NCI-H1694 (cell line): Measurements from ENCODE around the gene DCT.

Experiments
- DNase-seq: peaks from one replicate; lab custom pipeline; 2025; lab: John Stamatoyannopoulos, UW

The DCT gene

DNA sequence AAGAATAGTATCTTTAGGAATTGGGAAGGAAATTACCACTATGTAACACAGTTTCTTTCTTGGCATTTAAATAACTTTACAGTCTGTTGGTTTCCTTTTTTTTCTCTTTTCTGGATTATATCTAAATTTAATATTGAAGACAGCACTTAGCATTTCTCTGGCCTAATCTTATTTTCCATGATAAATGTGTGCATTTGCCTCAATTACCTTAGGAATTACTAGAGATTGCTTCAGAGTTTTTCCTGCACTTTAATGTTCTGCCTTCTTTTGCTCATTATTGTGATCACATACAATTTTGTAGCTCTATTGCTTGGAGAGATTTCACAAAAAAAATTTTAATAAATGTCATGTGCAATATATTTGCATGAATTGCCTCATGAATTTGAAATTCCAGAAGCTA is 25.1 kb downstream of the DCT start:
- DNase-seq: no peak

DNA sequence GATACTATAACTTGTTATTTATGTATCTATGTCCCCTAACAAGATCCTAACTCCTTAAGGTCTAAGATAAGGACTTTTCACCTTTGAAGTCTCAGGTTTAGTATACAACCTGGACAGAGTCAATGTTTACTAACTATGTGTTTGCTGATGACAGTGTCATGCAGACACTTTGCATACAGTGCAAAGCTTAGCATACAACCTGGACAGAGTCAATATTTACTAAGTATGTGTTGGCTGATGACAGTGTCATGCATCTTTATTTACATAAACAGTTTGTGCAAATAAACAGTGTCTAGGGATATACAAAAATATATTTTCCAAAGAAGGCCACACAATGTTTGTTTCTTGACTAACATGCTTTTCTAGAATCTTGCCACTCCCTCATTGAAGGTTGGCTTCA is 34.7 kb downstream of the DCT start:
- no peak for DNase-seq

DNA sequence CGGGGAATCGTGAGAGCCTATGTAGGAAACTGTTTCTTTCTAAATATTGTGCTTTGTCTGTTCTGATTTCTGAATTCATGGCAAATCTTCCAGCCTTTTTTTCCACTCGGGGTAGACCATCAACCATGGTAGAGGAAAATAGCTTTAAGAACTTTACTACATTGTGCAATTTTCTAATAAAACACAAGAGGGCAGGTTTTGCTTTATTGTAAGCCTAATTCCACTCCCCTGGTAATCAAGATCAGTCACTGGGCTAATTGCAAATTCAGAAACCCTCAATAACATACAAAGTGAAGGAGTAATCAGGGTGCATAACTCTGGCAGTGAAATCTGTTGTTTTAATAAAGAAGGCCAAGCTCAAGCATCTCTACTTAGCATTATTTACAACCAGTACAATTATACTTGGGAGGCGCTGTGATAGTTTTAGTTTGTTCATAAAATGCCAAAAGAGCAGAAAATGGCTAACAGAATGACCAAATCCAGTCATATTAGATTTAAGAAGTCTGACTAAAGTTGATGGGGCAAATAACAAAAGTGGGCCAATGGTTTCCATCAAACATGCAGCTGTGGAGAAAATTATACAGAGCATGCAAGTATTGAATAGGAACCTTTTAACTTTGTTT is 43.8 kb downstream of the DCT start:
- peak; percentile 82 for DNase-seq

DNA sequence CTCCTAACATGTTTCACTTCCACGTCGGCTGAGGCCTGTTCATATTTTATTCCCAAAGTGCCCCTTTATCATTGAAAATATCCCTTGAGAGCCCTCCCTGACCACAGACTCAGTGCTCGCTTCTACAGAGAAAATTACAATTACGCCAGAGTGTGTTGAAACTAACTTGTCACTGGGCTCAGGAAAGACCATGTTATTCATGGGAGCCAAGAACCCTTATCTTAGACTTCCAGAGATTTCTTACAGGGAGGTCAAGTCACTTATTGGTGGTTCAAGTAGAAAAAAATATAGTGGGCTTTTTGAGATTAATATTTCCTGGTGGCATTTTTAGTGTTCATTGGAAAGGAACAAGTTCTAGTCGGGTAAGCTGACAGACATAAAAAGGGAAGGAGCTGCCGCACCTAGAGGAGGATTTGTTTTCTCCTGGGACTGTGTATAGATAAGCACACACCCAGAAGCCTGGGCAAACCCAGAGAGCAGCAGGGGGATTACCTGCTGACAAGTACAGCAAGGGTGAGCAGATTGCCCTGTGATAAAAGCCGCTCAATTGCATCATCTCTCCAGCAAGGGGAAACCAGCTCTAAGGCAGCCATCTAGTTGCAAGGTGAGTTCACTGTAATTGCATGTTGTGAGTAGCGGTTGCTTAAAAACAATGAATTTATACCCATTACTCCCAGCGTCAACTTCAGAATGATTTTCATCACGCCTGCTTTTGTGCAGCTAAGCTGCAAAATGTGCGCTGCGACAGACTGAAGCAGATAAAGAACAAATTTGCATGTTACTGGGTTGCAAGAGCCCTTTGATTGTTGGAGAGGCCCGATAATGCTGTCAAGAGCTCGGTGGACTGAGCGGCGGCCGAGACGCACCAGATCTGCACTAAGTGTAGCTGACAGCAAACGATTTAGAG is 46.2 kb downstream of the DCT start:
- no peak for DNase-seq

DNA sequence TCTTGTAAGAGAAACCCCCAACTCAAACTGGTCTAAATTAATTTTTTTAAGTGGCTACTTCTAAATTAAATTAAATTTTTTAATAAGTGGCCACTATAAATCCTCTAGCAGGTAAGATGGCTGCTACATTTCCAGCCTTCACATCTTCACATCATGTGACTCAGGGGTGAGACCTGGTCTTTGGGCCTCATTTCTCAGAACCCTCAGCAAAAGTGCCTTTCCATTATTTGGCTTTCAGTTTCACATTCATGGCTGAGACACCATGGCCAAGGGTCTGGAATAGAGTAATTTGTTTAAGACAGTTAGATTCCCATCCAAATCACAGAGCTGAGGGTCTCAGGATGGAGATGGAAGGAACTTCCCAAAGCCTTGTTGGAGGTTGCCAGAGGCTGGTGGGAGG is 47.5 kb downstream of the DCT start:
- no peak for DNase-seq

DNA sequence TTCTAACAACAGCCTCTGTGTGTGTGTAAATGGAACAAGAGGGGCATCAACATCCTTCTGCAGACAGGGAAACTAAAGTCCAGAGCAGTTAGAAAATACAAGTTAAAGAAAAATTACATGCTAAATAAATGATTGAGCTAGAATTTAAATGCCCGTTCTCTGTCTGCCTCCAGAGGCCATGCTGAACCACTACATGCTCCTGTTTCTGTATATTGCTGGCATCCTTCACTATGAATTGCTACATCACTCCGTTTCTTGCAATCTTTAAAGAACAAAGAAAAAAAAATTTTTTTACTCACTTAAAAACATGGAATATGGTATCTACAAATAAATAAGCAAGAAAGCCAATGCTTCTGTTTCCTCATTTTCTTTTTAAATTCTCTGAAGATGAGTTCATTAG is 47.9 kb downstream of the DCT start:
- no peak for DNase-seq

DNA sequence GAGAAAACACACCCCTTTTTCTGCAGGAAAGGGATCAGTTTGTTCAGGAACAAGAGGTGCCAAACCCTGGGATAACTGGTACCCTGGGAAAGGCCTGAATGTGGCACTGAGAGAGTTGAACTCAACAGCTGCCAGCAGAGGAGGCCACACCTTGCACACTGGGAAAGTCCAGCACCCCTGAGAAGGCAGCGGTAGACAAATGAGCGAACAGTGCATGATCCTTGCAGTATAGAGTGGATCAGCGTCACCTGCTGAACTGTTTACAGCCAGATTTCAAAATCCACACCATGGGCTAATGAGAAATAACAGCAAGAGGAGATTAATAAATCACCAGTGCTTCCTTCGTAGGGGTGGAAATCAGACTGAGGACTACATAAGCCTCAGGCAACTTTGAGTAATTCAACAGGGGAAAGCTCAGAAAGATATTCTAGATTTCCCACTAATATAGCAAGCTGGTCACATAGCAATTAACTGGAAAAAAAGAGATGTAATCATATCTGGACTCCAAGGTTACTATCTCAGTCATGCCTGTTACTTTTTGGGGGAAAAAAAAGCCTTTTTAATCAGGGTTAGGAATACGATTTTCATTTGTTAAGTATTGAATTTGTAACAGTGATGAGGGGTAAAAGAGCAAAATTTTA is 52.0 kb downstream of the DCT start:
- DNase-seq: no peak

DNA sequence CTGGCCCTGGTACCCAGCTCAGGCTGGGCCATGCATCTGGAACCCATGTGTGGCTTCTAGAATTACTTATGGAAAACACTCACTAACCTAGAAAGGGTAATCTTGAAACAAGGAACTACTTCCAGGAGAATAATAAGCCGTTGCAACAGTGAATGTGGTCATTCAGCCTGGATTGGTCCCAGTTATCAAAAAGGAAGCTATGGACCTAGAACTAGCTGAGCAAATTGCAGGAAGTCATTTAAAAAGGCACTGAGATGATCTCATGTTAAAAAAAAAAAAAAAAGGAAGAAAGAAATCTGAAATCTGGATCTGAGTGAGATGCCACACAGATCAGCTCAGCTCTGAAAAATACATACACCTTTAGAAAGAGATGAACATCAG is 59.6 kb downstream of the DCT start:
- no peak for DNase-seq

DNA sequence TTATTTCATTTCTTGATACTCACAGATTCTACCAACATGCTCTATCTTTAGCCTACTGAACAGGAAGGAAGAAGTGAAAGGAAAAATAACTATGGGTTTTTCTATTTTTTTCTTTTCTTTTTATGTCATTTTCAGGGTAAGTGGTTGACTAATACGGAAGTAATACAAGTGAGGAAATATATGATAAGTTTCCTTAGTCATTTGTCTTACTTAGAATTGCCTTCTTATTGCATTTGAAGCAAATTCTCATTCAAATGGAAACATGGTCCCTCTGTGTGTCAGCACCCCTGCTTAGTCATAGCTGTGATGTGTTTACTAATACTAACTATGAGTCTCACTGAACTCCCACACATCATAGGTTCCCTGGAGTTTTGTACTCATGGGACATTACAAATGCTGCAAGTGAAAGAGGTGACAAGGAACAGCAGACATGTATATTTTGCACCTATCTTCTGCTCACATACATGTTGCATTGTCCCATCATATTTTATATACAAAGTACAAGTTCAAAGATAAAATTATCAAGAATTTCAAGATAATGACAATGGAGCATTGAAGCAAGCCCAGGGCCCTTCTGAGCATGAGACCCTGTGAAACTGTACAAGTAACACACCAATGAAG is 60.1 kb downstream of the DCT start:
- no peak for DNase-seq

DNA sequence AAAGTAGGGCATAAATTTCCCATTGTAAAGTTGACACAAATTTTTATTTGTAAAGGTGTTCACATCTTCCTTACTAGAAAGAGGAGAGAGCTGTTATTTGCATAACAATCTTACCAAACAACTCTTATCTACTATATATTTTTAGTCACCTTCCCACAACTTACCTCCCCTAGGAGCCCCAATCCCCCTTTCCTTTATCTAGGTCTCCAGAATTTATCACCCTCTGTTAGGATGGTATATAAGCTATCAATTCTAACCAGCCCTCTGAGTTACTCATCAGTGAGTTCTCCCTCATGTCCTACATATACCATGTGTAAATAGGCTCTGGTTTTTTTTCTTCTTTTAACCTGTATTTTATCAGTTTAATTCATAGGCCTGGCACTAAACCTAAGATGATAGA is 62.2 kb downstream of the DCT start:
- no peak for DNase-seq

DNA sequence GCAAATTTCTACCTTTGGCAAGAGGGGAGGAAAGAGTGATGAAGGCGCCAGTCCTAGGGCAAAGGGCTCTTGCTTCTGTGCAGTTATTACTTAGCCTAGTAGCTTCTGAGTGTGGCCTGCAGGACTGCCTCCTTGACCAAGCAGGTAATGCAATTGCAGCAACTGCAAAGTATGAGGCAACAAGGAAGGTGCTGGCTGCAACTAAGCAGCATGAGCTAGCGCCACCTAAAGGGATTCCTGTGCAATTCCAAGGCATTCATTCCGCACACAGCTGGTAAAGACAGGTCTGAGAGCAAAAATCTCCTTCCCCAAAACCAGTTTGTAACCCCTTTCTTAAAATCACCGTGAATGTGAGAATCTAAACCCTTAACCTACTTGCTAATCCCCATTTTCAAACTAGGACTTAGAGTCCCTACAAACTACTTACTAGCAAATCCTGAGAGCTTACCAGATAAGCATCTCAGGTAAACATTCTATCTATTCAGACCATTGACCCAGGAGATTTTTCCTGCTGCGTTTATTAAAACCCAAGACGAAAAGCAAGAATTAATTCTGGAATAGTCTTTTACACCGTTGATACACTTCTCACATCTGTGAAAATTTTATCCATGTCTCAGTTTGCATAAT is 62.9 kb downstream of the DCT start:
- DNase-seq: peak; percentile 65

DNA sequence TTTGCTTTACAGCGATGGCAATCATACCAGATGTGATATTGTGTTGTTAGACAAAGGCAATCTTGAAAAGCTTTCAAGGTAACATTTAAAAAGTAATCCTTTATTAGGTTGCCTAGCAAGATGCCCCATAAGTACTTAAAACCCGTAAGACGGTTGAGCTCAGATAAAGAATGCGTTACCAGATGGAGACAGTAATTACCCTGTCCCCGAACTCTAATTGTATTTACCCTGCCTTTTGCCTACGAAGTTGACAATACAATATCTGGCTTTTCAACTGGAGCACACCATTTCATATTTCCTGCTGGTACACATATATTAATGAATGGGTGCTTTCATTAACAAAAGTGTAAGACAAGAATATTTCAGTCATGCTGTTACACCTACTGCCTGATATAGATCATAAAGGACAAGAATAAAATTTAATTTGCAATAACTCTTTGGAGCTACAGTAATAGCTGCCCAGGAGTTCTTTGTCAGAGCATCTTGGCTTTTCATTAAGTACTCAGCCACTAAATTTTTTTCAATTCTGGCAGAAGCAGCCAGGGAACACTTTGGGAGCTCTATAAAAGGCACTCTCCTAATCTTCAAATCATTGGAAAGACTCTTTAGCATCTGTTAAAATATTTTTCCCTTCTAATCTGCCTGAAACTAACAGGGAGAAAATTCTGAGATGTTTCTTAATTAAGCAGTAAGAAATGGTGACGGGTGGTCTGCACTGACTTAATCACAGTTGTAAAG is 63.8 kb downstream of the DCT start:
- no peak for DNase-seq

DNA sequence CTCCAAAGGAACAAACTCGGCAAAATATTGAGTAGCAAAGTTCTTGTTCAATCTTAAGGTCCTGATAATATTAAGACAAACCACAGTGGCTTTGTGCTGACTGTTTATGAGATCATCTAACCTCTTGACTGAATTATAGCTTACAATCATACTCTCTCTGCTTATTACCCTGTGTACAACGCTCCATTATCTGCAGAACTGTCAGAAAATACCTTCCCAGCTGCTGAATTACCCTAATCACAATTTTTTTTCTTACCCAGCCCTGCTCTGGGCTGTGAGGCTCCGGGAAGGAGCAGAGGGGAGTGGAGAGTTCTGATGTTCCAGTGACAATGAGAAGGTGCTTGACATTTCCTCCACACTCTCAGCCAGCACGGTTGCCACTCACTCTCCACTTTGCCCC is 64.8 kb downstream of the DCT start:
- DNase-seq: no peak

DNA sequence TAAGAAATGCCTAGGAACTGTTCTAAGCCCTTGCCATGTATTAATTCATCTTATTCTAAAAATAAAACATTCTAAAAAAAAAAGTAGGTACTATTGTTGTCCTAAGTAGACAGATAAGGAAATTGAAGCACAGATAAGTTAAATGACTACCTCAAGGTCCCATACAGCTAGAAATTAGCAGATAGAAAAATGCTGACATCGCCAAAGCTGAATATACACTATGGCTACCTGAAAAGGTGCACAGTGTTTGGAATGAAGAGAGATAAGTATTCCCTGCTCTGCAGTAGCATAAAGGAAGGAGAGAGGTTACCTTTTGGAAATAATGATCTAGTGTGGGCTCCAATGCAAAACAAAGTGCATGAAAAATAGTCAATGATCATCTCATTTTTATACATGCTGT is 65.3 kb downstream of the DCT start:
- DNase-seq: no peak

DNA sequence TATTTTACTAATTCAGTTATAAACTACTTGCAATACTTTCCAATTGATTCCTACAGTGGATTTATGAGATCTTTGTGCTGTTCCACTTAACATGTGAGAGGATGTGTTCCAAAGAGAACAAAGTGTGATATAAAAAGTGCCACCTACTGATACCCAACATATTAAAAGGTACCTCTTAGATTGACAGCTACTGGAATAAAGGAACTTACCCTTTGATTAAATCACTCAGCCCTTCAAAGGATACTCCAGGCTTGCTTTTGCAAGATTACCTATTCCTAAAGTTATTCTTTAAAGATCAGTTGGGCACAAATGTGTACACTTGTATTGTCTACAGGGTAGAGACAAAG is 65.9 kb downstream of the DCT start:
- no peak for DNase-seq

DNA sequence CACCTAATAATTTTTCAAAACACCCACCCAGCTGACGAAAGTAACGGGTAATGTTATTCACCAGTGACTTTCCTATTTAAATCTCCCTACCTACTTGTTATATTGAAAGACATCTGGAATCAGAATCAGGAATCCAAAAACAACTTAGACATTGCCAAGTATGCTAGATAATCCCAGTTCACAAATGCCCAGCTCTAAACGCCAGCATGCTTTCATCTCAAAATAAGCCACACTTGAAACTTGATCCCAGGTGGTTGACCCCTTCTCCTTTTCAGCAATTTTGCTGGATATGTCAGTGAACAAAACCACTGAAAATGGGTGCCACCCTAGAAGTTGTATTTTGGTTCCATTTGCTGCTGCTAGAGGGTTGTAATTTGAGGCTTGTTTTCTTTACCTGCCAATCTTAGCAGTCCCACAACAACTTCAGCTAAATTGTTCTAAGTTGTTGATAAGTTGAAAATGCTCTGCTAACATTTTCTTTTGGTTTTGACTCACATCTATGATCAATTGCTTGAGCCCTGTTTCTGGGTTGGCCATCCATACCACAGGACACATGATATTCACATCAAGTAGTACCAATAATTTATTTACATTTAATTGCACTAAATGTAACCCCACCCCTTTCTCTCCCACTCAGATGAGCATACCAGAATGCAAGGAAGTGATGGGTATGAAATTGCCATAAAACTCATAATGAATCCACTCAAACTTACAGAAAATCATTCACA is 66.4 kb downstream of the DCT start:
- no peak for DNase-seq

DNA sequence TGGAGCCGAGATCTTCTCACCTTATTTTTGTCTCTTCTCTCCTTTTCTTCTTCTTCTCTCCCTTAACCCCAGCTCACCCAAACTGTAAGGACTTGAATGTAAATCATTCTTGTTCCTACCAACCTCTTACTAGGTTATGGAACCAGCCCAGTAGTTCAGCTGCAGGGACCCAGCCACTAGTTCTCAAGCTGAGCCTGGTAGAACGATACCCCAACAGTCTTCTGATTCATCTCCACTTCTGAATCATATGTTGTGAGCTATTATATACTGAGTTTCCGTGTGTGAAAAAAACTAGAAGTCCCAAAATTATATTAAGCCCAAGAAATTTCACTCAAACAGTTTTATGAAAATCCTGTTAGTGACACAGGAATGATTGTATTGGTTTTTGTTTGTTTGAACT is 67.7 kb downstream of the DCT start:
- no peak for DNase-seq

DNA sequence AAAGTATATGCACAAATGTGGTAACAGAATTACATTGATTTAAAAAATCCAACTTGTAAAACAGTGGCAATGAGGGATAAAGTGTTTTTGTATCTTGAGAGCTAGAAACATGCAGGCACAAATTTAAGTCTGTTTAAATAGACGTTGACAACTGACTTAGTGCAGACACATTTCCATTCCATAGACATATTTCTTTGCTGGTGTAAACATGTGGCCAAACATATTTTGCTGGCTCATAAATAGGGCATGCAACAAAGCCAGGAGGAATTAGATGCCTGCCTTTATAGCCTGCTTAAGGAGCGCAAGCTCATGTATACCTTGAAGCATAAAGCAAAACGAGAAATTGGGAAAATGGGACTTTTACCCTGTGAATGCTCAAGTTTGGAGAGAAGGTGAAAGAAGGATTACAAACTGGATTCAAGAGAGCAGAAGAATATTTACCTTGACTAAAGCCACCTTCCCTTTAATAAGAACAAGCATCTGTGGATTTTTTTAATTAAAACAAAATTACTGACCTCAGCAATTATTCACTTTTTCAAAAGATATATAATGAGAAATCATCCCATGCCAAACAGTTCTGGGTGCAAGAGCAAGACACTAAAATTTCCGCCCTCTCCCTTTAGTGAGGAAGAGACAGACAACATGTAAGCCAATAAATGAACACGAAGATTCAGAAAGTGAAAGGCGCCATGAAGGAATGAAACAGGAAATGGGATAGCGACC is 71.0 kb downstream of the DCT start:
- no peak for DNase-seq

DNA sequence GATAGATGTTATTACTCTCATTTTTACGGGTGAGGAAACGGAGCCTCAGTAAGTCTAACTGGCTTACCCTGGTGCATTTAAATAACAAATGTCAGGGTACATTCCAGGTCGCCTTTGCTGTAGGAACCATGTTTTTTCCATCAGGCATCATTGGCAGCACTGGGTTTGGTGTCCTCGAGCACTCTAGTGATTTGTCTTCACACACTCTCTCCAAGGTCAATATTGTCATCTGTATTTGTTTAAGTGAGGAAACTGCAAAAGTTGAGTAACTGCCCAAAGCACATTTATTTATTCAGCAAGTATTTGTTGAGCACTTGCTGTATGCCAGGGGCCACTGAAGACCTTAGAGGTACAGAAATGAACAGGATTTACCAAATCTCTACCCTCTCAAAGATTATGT is 78.6 kb downstream of the DCT start:
- no peak for DNase-seq

DNA sequence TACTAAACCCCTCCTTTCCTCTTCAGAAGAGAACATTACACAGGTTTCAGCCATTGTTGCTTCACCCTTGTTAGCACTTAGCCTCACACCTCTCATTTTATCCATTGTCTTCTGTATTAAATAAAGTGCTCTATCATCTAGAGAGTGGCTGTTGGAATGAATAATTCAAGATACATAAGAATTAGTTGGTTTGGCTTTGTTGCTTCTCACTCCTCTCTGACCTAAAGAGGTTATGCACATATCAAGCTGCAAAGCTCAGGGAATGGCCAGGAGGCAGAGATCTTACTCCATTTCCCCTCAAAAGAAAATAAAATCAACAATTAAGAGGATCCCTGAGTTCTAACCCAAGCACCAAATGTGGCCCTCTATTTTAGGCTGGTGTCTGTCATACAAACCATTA is 79.7 kb downstream of the DCT start:
- no peak for DNase-seq
